Naive thymus-derived CD4-positive, alpha-beta T cell (primary cell): ENCODE data around the gene DAW1. TPM values are rescaled to one million over a fixed set of nuclear protein-coding genes. Genes with fewer than 3 reads are reported as not detected.

Source experiments
- ATAC-seq: fragments of 150-1000 bp; cut with Tn5 transposase; 2 replicates; pipeline ENCODE4 v1.10.0; 2021; ENCODE audit warnings: mild to moderate bottlenecking, moderate library complexity
- CTCF ChIA-PET: fragments of 350-600 bp; sonication (Branson Sonifier 250); formaldehyde crosslinking; loops from one replicate; lab custom pipeline; 2021; ENCODE audit warnings: antibody characterized with exemption; lab: Charles Lee
- POLR2A ChIA-PET: fragments of 350-600 bp; sonication (Branson Sonifier 250); formaldehyde crosslinking; loops from one replicate; lab custom pipeline; 2021; ENCODE audit warnings: antibody characterized with exemption, inconsistent platforms; lab: Charles Lee
- DNase-seq, 9 donors: peaks; one replicate each; pipeline versions ENCODE4 v3.0.0 to v3.0.0-alpha.2; 2020 to 2022; ENCODE audit warnings: mixed read lengths in 1 of 9
- H3K27ac ChIP-seq: one replicate; pipeline ENCODE4 v1.7.0; 2013; ENCODE audit warnings: mild to moderate bottlenecking, low read depth, low read length, moderate library complexity
- H3K27me3 ChIP-seq, 2 donors: one replicate each; pipeline ENCODE4 v1.7.0; 2013; ENCODE audit warnings: low read length in 2 of 2, mild to moderate bottlenecking in 2 of 2, moderate library complexity in 2 of 2; ENCODE audit not compliant: control insufficient read depth in 2 of 2, insufficient read depth in 2 of 2
- H3K36me3 ChIP-seq, 3 experiments: 1 replicate in 2 of 3; 2 replicates in 1 of 3; pipeline ENCODE4 v1.7.0; 2013; ENCODE audit warnings: low read length in 3 of 3, mild to moderate bottlenecking in 3 of 3, moderate library complexity in 1 of 3; ENCODE audit not compliant: insufficient read depth in 3 of 3, control insufficient read depth in 2 of 3
- H3K4me1 ChIP-seq, 2 donors: one replicate each; pipeline ENCODE4 v1.7.0; 2013; ENCODE audit warnings: low read length in 2 of 2, mild to moderate bottlenecking in 2 of 2, moderate library complexity in 1 of 2; ENCODE audit not compliant: control insufficient read depth in 2 of 2, insufficient read depth in 2 of 2
- H3K4me3 ChIP-seq: 2 replicates; pipeline ENCODE4 v1.7.0; 2013; ENCODE audit warnings: mild to moderate bottlenecking, low read length
- H3K9me3 ChIP-seq, 3 experiments: 1 replicate in 2 of 3; 2 replicates in 1 of 3; pipeline ENCODE4 v1.7.0; 2013; ENCODE audit warnings: low read length in 3 of 3; ENCODE audit not compliant: control insufficient read depth in 2 of 3
- H3K27ac Mint-ChIP-seq, 9 donors: one replicate each; pipeline ENCODE4 v1.8.0; 2020 to 2022; ENCODE audit warnings: mixed read lengths in 9 of 9, mild to moderate bottlenecking in 8 of 9, moderate library complexity in 5 of 9, inconsistent platforms in 2 of 9
- H3K27me3 Mint-ChIP-seq, 5 donors: one replicate each; pipeline ENCODE4 v1.8.0; 2021 to 2022; ENCODE audit warnings: mixed read lengths in 5 of 5, mild to moderate bottlenecking in 1 of 5
- H3K36me3 Mint-ChIP-seq, 5 donors: one replicate each; pipeline ENCODE4 v1.8.0; 2020 to 2022; ENCODE audit warnings: mixed read lengths in 5 of 5, mild to moderate bottlenecking in 3 of 5, inconsistent platforms in 1 of 5
- H3K4me1 Mint-ChIP-seq, 7 donors: one replicate each; pipeline ENCODE4 v1.8.0; 2020 to 2022; ENCODE audit warnings: mixed read lengths in 7 of 7, mild to moderate bottlenecking in 3 of 7, inconsistent platforms in 1 of 7
- H3K4me3 Mint-ChIP-seq, 10 donors: one replicate each; pipeline ENCODE4 v1.8.0; 2020 to 2022; ENCODE audit warnings: mild to moderate bottlenecking in 10 of 10, mixed read lengths in 10 of 10, moderate library complexity in 6 of 10, inconsistent platforms in 2 of 10
- H3K9me3 Mint-ChIP-seq, 11 donors: one replicate each; pipeline ENCODE4 v1.8.0; 2020 to 2022; ENCODE audit warnings: mixed read lengths in 11 of 11, mild to moderate bottlenecking in 4 of 11, inconsistent platforms in 1 of 11, moderate library complexity in 1 of 11
- intact Hi-C, 2 donors: fragments of 100-400 bp; cut with micrococcal nuclease; formaldehyde crosslinking; loops; one replicate each; pipeline ENCODE4 v1.15.1; 2023
- polyA plus RNA-seq, 2 donors: library from polyadenylated mRNA; unstranded; fragments of 300-500 nt; fragmentation: Illumina TruSeq; gene quantifications; one replicate each; pipeline ENCODE4 v1.2.3, GENCODE V29; 2021
- total RNA-seq, 6 experiments: library from RNA in 5 of 6; stranded (reverse) in 5 of 6; gene quantifications; 1 replicate in 5 of 6; 2 replicates in 1 of 6; pipeline ENCODE4 v1.2.3 and lab custom pipeline; 2021 to 2026

DAW1 gene
- total and polyA plus RNA-seq, 7 experiments from 2014 or later = not detected

DNA sequence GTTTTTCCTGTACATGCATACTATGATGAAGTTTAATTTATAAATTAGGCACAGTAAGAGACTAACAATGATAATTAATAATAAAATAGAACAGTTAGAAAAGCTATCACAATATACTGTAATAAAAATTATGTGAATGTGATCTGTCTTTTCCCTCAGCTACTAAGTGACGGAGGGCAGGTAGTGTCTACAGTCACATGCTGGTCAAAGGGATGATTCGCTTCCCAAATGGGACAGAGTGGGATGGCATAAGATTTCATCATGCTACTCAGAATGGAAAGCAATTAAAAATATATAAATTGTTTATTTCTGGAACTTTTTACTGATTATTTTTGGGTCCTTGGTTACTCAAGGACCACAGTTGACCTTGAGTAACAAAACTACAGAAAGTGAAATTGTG lies 71.5 kb downstream of the DAW1 start:
- peaks cover 0 to 3% (median 0%) of the 10 kb centered on the region in 7 donors for H3K4me1 Mint-ChIP-seq

DNA sequence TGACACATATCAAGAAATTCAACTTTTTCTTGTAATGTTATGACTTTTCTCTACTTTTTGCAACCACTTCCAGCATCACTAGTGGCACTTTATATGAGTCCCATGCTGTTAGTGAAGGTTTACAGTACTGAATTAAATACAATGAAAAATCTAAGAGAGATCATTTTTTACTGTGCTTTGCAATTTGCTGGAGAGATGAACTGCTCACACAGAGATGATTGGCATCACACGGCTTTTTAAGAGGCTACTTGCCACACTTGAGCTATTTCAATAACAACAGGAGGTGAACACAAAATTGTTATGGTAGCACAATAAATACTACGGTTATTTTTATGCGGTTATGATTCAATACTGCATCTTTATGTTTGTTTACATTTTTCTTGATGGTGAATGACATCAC lies 88.9 kb downstream of the DAW1 start:
- H3K27ac ChIP-seq = no peak overlapping the region
- DNase-seq (no peak), ATAC-seq (no peak)
- H3K27me3 ChIP-seq = no peaks in the 10 kb centered on the region
- no peak overlapping the region for H3K4me3 Mint-ChIP-seq
- POLR2A ChIA-PET = no interaction called here
- no peaks in the 10 kb centered on the region for H3K27me3 Mint-ChIP-seq
- H3K4me3 ChIP-seq = no peak overlapping the region
- intact Hi-C loops = no loop called here
- H3K9me3 Mint-ChIP-seq = peaks cover 0 to 14% (median 4%) of the 10 kb centered on the region in 11 donors
- no peaks in the 10 kb centered on the region for H3K9me3 ChIP-seq
- no peaks in the 10 kb centered on the region for H3K36me3 ChIP-seq
- CTCF ChIA-PET = no interaction called here
- no peaks in the 10 kb centered on the region for H3K4me1 Mint-ChIP-seq
- no peaks in the 10 kb centered on the region for H3K36me3 Mint-ChIP-seq
- H3K27ac Mint-ChIP-seq = no peak overlapping the region
- no peaks in the 10 kb centered on the region for H3K4me1 ChIP-seq

More for the DNA sequence above, 71.5 kb downstream of the DAW1 start:
- H3K27me3 ChIP-seq = no peaks in the 10 kb centered on the region
- CTCF ChIA-PET = no interaction called here
- no peak overlapping the region for H3K4me3 ChIP-seq
- peaks cover 0 to 3% (median 0%) of the 10 kb centered on the region in 5 donors for H3K36me3 Mint-ChIP-seq
- ATAC-seq (no peak), DNase-seq (no peak)
- intact Hi-C loops = no loop called here
- no peak overlapping the region for H3K27ac Mint-ChIP-seq
- no peaks in the 10 kb centered on the region for H3K9me3 ChIP-seq
- H3K4me3 Mint-ChIP-seq = no peak overlapping the region
- no peaks in the 10 kb centered on the region for H3K36me3 ChIP-seq
- POLR2A ChIA-PET = no interaction called here
- H3K4me1 ChIP-seq = no peaks in the 10 kb centered on the region
- H3K27me3 Mint-ChIP-seq = peaks cover 0 to 10% (median 4%) of the 10 kb centered on the region in 5 donors
- peaks cover 0 to 8% (median 2%) of the 10 kb centered on the region in 11 donors for H3K9me3 Mint-ChIP-seq
- H3K27ac ChIP-seq = no peak overlapping the region

DNA sequence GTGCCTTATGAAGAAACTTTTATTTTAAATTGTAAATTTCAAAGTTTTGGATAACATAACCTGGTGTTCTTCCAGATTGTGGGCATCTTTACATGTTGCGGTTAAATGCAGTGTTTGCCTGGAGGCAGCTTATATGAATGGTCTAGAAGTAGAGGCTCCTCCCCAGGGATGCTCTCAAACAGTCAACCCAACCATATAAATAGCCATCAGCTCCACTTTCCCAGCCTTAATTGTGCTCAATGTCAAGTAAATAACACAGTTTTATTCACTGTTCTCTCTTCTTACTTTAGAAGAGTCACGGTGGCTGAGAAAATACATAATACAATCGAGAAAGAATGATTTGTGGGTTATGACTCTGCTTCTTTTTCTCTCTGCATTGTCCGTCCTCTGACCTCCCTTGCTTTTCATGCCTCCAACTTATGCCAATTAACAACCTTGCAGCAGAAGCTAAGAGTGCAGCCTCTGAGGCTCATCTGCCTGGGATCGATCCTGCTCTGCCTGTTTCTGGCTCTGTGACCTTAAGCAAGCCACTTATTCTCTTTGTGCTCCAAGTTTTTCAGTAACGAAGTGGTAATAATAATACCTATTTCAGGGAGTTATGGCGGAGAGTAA lies 100.3 kb downstream of the DAW1 start:
- no peaks in the 10 kb centered on the region for H3K9me3 ChIP-seq
- ChIA-PET POLR2A (no interaction called here), CTCF (no interaction called here)
- Mint-ChIP-seq H3K4me3 (no peak overlapping the region), H3K27me3 (peaks cover 0 to 16% (median 3%) of the 10 kb centered on the region in 5 donors), H3K27ac (no peak overlapping the region), H3K36me3 (no peaks in the 10 kb centered on the region), H3K4me1 (no peaks in the 10 kb centered on the region), H3K9me3 (peaks cover 0 to 11% (median 4%) of the 10 kb centered on the region in 11 donors)
- no peak overlapping the region for H3K4me3 ChIP-seq
- H3K27ac ChIP-seq = no peak overlapping the region
- H3K27me3 ChIP-seq = no peaks in the 10 kb centered on the region
- DNase-seq (no peak), ATAC-seq (no peak)
- no peaks in the 10 kb centered on the region for H3K36me3 ChIP-seq
- no peaks in the 10 kb centered on the region for H3K4me1 ChIP-seq
- intact Hi-C loops = no loop called here

DNA sequence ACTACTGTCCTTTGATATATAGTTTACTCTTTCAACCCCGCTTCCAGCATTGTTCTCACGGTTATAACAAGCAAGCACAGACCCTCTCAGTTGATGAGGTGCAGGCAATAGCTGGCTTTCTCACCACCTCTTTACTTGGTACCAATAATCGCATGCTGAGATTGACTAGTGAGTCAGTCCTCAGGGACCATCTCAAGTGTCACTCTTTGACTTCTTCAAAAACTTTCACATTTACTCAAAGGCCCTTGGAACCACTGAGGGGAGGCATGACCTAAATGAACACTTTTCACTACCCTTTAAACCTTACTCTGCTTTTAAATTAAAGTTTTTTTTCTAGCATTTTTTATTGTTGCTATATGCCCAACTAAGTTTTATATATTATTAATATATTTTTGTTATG lies 101.8 kb downstream of the DAW1 start:
- Mint-ChIP-seq H3K27me3 (peaks cover 0 to 16% (median 3%) of the 10 kb centered on the region in 5 donors), H3K9me3 (peaks cover 0 to 10% (median 0%) of the 10 kb centered on the region in 11 donors), H3K36me3 (no peaks in the 10 kb centered on the region), H3K27ac (no peak overlapping the region), H3K4me1 (no peaks in the 10 kb centered on the region), H3K4me3 (no peak overlapping the region)
- ATAC-seq (no peak), DNase-seq (no peak)
- no peak overlapping the region for H3K4me3 ChIP-seq
- no peaks in the 10 kb centered on the region for H3K36me3 ChIP-seq
- H3K4me1 ChIP-seq = no peaks in the 10 kb centered on the region
- H3K9me3 ChIP-seq = no peaks in the 10 kb centered on the region
- no peak overlapping the region for H3K27ac ChIP-seq
- intact Hi-C loops = no loop called here
- POLR2A ChIA-PET = no interaction called here
- CTCF ChIA-PET = no interaction called here
- no peaks in the 10 kb centered on the region for H3K27me3 ChIP-seq

Other genes with a start within 250 kb of the DAW1 start
- not detected for gene SCYGR5, start 204.8 kb upstream of the DAW1 start, total RNA-seq
- not detected for gene SCYGR5, start 204.8 kb upstream of the DAW1 start, polyA plus RNA-seq
- gene SLC19A3, start 153.6 kb upstream of the DAW1 start, total RNA-seq = not detected
- gene SLC19A3, start 153.6 kb upstream of the DAW1 start, polyA plus RNA-seq = not detected
- not detected for gene SCYGR6, start 146.9 kb upstream of the DAW1 start, total RNA-seq
- gene SCYGR6, start 146.9 kb upstream of the DAW1 start, polyA plus RNA-seq = not detected
- not detected for gene SCYGR7, start 143.3 kb upstream of the DAW1 start, total RNA-seq
- gene SCYGR7, start 143.3 kb upstream of the DAW1 start, polyA plus RNA-seq = not detected
- not detected for gene SCYGR8, start 125.7 kb upstream of the DAW1 start, total RNA-seq
- not detected for gene SCYGR8, start 125.7 kb upstream of the DAW1 start, polyA plus RNA-seq
- gene CCL20, start 57.8 kb upstream of the DAW1 start, total RNA-seq = 1 to 10 TPM in 2 of 5 experiments, under 1 TPM in 1, not detected in 2; 0.36 to 1.9 (median 1.4) TPM
- not detected for gene CCL20, start 57.8 kb upstream of the DAW1 start, polyA plus RNA-seq